Right renal pelvis (tissue), 4 donors: Measurements from ENCODE around the gene PMCH. TPM values are rescaled to one million over a fixed set of nuclear protein-coding genes. Genes with fewer than 3 reads are reported as not detected.
"Not testable (repeated sequence)": the region's sequence is repeated elsewhere in the genome, so short reads cannot be mapped to it uniquely, and the experiment has no call there.

Experiments used
- DNase-seq, 4 donors: peaks; one replicate each; pipeline ENCODE4 v3.0.0-alpha.2; 2013; ENCODE audit warnings: low read depth in 4 of 4, low spot score in 3 of 4, missing footprints in 1 of 4
- polyA plus RNA-seq, 4 donors: library from polyadenylated mRNA; unstranded; fragments of 120-200 nt; gene quantifications; one replicate each; pipeline ENCODE4 v1.2.1, GENCODE V29; 2013; ENCODE audit not compliant: insufficient read length in 4 of 4

Gene PMCH
- polyA plus RNA-seq, 4 donors = 0.31 to 1.1 (median 1.0) TPM

DNA sequence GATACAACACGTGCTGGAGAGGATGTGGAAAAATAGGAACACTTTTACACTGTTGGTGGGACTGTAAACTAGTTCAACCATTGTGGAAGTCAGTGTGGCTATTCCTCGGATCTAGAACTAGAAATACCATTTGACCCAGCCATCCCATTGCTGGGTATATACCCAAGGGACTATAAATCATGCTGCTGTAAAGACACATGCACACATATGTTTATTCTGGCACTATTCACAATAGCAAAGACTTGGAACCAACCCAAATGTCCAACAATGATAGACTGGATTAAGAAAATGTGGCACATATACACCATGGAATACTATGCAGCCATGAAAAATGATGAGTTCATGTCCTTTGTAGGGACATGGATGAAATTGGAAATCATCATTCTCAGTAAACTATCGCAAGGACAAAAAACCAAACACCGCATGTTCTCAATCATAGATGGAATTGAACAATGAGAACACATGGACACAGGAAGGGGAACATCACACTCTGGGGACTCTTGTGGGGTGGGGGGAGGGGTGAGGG is 50.5 kb downstream of the PMCH start:
- not testable (repeated sequence) for DNase-seq

Other genes with a start within 250 kb of the PMCH start
- 10 to 100 TPM; 53.8 to 63.0 (median 58.2) TPM for gene WASHC3, start 135.8 kb downstream of the PMCH start, polyA plus RNA-seq
- gene NUP37, start 77.7 kb downstream of the PMCH start, polyA plus RNA-seq = 10 to 100 TPM; 30.5 to 37.1 (median 35.6) TPM
- gene PARPBP, start 77.7 kb downstream of the PMCH start, polyA plus RNA-seq = 10 to 100 TPM; 12.4 to 15.9 (median 13.8) TPM